Natural killer cell (primary cell): ENCODE data around the gene SPESP1. TPM values are rescaled to one million over a fixed set of nuclear protein-coding genes. Genes with fewer than 3 reads are reported as not detected.

Experiments used
- ATAC-seq, 3 donors: fragments of 150-1000 bp in 2 of 3; fragments of 200-7000 bp in 1 of 3; cut with Tn5 transposase; 1 replicate in 1 of 3; 2 replicates in 2 of 3; pipeline ENCODE4 v1.10.0; 2021; ENCODE audit warnings: mild to moderate bottlenecking in 2 of 3, moderate library complexity in 2 of 3
- DNase-seq, 2 donors: peaks; one replicate each; pipeline versions ENCODE4 v3.0.0 to v3.0.0-alpha.2; 2013 to 2021; ENCODE audit warnings: mixed read lengths in 1 of 2
- H3K27ac ChIP-seq: one replicate; pipeline ENCODE4 v1.5.1; 2013; ENCODE audit warnings: mild to moderate bottlenecking, low read length
- H3K27me3 ChIP-seq: one replicate; pipeline ENCODE4 v1.6.1; 2013; ENCODE audit warnings: low read length; ENCODE audit not compliant: control insufficient read depth, insufficient read depth
- H3K36me3 ChIP-seq: one replicate; pipeline ENCODE4 v1.6.1; 2013; ENCODE audit warnings: low read length; ENCODE audit not compliant: control insufficient read depth, insufficient read depth
- H3K4me1 ChIP-seq: one replicate; pipeline ENCODE4 v1.6.1; 2013; ENCODE audit warnings: low read length; ENCODE audit not compliant: control insufficient read depth, insufficient read depth
- H3K4me3 ChIP-seq: one replicate; pipeline ENCODE4 v1.5.1; 2013; ENCODE audit warnings: low read length
- H3K9me3 ChIP-seq: one replicate; pipeline ENCODE4 v1.6.1; 2013; ENCODE audit warnings: low read length; ENCODE audit not compliant: control insufficient read depth, insufficient read depth
- H3K27ac Mint-ChIP-seq, 2 donors: one replicate each; pipeline ENCODE4 v1.8.0; 2022; ENCODE audit warnings: mild to moderate bottlenecking in 2 of 2, mixed read lengths in 2 of 2, moderate library complexity in 1 of 2
- H3K27me3 Mint-ChIP-seq, 2 donors: one replicate each; pipeline ENCODE4 v1.8.0; 2022; ENCODE audit warnings: low read depth in 2 of 2, mixed read lengths in 2 of 2
- H3K36me3 Mint-ChIP-seq: one replicate; pipeline ENCODE4 v1.8.0; 2022; ENCODE audit warnings: mixed read lengths
- H3K4me1 Mint-ChIP-seq, 2 donors: one replicate each; pipeline ENCODE4 v1.8.0; 2022; ENCODE audit warnings: mixed read lengths in 2 of 2
- H3K4me3 Mint-ChIP-seq: one replicate; pipeline ENCODE4 v1.8.0; 2022; ENCODE audit warnings: mild to moderate bottlenecking, moderate library complexity, mixed read lengths
- H3K9me3 Mint-ChIP-seq, 2 donors: one replicate each; pipeline ENCODE4 v1.8.0; 2022; ENCODE audit warnings: mixed read lengths in 2 of 2
- CTCF ChIP-seq: fragments of 200-600 bp; IDR thresholded peaks from one replicate; pipeline ENCODE4 v1.8.0; 2022; ENCODE audit warnings: antibody characterized with exemption
- WGBS: methylation state at CpG from one replicate; pipeline ENCODE4 v1.1.7; 2013; ENCODE audit warnings: missing lambda C conversion rate; ENCODE audit not compliant: insufficient coverage; 5-methylcytosine and 5-hydroxymethylcytosine counted together
- intact Hi-C: fragments of 100-400 bp; cut with micrococcal nuclease; formaldehyde crosslinking; loops from one replicate; pipeline ENCODE4 v1.14.2; 2022
- total RNA-seq, 4 donors: library from RNA; stranded (reverse); fragments of 120-200 nt in 1 of 4; gene quantifications; one replicate each; pipeline versions ENCODE4 v1.2.3 to v1.2.4, GENCODE V29; 2013 to 2022

SPESP1 gene
- total RNA-seq, 3 donors from 2014 or later (not counting 1 experiment from before 2014, with no cell fraction given) = 0.43 TPM; not detected in 2

- Histone ChIP-seq H3K4me3 (no peak overlapping the region), H3K27ac (no peak overlapping the region), H3K9me3 (no peaks in the 10 kb centered on the region), H3K36me3 (no peaks in the 10 kb centered on the region), H3K27me3 (peaks cover 2% of the 10 kb centered on the region), H3K4me1 (no peaks in the 10 kb centered on the region)
- H3K4me3 Mint-ChIP-seq = no peak overlapping the region
- H3K36me3 Mint-ChIP-seq = peaks cover 9% of the 10 kb centered on the region
- no peak overlapping the region for H3K27ac Mint-ChIP-seq
- peaks cover 18 to 40% of the 10 kb centered on the region in 2 donors for H3K27me3 Mint-ChIP-seq
- intact Hi-C loops = no loop called here
- H3K4me1 Mint-ChIP-seq = no peaks in the 10 kb centered on the region
- ATAC-seq (no peak), DNase-seq (no peak)
- no peak for TF ChIP-seq CTCF
- H3K9me3 Mint-ChIP-seq = peaks cover 6 to 10% of the 10 kb centered on the region in 2 donors
- WGBS = 90% methylated on average over 5 of the region's 5 CpGs
Measured at GRCh38 chr15:68966996-68967395, 36.7 kb downstream of the SPESP1 start.

GRCh38 chr15:68967948-68968347, 37.6 kb downstream of the SPESP1 start:
- TF ChIP-seq CTCF = no peak
- Histone ChIP-seq H3K4me3 (no peak overlapping the region), H3K9me3 (no peaks in the 10 kb centered on the region), H3K27ac (no peak overlapping the region), H3K36me3 (no peaks in the 10 kb centered on the region), H3K27me3 (peaks cover 2% of the 10 kb centered on the region), H3K4me1 (no peaks in the 10 kb centered on the region)
- peaks cover 0 to 7% of the 10 kb centered on the region in 2 donors for H3K4me1 Mint-ChIP-seq
- H3K36me3 Mint-ChIP-seq = peaks cover 9% of the 10 kb centered on the region
- H3K9me3 Mint-ChIP-seq = peaks cover 6 to 10% of the 10 kb centered on the region in 2 donors
- no peak for DNase-seq
- ATAC-seq = no peak
- peaks cover 19 to 38% of the 10 kb centered on the region in 2 donors for H3K27me3 Mint-ChIP-seq
- no peak overlapping the region for H3K4me3 Mint-ChIP-seq
- H3K27ac Mint-ChIP-seq = no peak overlapping the region
- intact Hi-C loops = no loop called here

GRCh38 chr15:68969298-68969697, 39.0 kb downstream of the SPESP1 start:
- Histone ChIP-seq H3K4me3 (no peak overlapping the region), H3K27me3 (peaks cover 2% of the 10 kb centered on the region), H3K27ac (no peak overlapping the region), H3K9me3 (no peaks in the 10 kb centered on the region), H3K4me1 (no peaks in the 10 kb centered on the region), H3K36me3 (no peaks in the 10 kb centered on the region)
- intact Hi-C loops = no loop called here
- no peak for TF ChIP-seq CTCF
- ATAC-seq (no peak), DNase-seq (no peak)
- Mint-ChIP-seq H3K36me3 (peaks cover 9% of the 10 kb centered on the region), H3K4me1 (peaks cover 0 to 7% of the 10 kb centered on the region in 2 donors), H3K4me3 (no peak overlapping the region), H3K27me3 (peaks cover 16 to 33% of the 10 kb centered on the region in 2 donors), H3K27ac (no peak overlapping the region), H3K9me3 (peaks cover 6 to 10% of the 10 kb centered on the region in 2 donors)
